CD14-positive monocyte (primary cell): ENCODE results near the gene ARHGEF16. TPM values are rescaled to one million over a fixed set of nuclear protein-coding genes. Genes with fewer than 3 reads are reported as not detected.

Experiments used
- DNase-seq, 3 donors: peaks; one replicate each; pipeline ENCODE4 v3.0.0-alpha.2; 2011 to 2022
- H2AFZ ChIP-seq: 2 replicates; pipeline ENCODE4 v1.6.0; 2012; ENCODE audit warnings: mild to moderate bottlenecking, low read depth, low read length, inconsistent platforms; ENCODE audit not compliant: insufficient read depth, poor library complexity, severe bottlenecking
- H3K27ac ChIP-seq, 2 donors: 1 replicate in 1 of 2; 2 replicates in 1 of 2; pipeline ENCODE4 v1.5.1; 2012 to 2013; ENCODE audit warnings: low read length in 2 of 2, control low read depth in 1 of 2, inconsistent platforms in 1 of 2, low read depth in 1 of 2, mild to moderate bottlenecking in 1 of 2
- H3K27me3 ChIP-seq, 2 donors: one replicate each; pipeline versions ENCODE4 v1.6.0 to v1.6.1; 2011 to 2013; ENCODE audit warnings: low read length in 2 of 2; ENCODE audit not compliant: control insufficient read depth in 2 of 2, insufficient read depth in 2 of 2
- H3K36me3 ChIP-seq, 2 donors: replicated peaks in 1 of 2; 1 replicate in 1 of 2; 2 replicates in 1 of 2; pipeline versions ENCODE4 v1.5.1 to v1.6.1; 2012 to 2013; ENCODE audit warnings: low read length in 2 of 2, control low read depth in 1 of 2, inconsistent platforms in 1 of 2, mild to moderate bottlenecking in 1 of 2; ENCODE audit not compliant: insufficient read depth in 2 of 2, control insufficient read depth in 1 of 2
- H3K4me1 ChIP-seq, 2 donors: 1 replicate in 1 of 2; 2 replicates in 1 of 2; pipeline versions ENCODE4 v1.5.1 to v1.6.1; 2012 to 2013; ENCODE audit warnings: low read length in 2 of 2, control low read depth in 1 of 2, inconsistent platforms in 1 of 2, mild to moderate bottlenecking in 1 of 2, moderate library complexity in 1 of 2; ENCODE audit not compliant: insufficient read depth in 2 of 2, control insufficient read depth in 1 of 2
- H3K4me2 ChIP-seq: replicated peaks from 2 replicates; pipeline ENCODE3; 2012; ENCODE audit warnings: low read length, moderate library complexity, mild to moderate bottlenecking; ENCODE audit not compliant: poor library complexity, severe bottlenecking; ENCODE audit errors: extremely low read depth
- H3K4me3 ChIP-seq, 3 experiments: fragments of 200-600 bp in 1 of 3; sonication (generic) in 1 of 3; replicated peaks in 1 of 3; 1 replicate in 2 of 3; 2 replicates in 1 of 3; pipeline ENCODE4 v1.5.1; 2011 to 2013; ENCODE audit warnings: low read length in 3 of 3, mild to moderate bottlenecking in 3 of 3, control low read depth in 2 of 3, low read depth in 2 of 3, inconsistent platforms in 1 of 3, moderate library complexity in 1 of 3
- H3K79me2 ChIP-seq: 2 replicates; pipeline ENCODE4 v1.6.0; 2012; ENCODE audit warnings: mild to moderate bottlenecking, control low read depth, inconsistent platforms, low read length, moderate library complexity; ENCODE audit not compliant: insufficient read depth
- H3K9ac ChIP-seq: 2 replicates; pipeline ENCODE4 v1.6.0; 2017; ENCODE audit warnings: low read length, mild to moderate bottlenecking; ENCODE audit not compliant: insufficient read depth, poor library complexity, severe bottlenecking
- H3K9me3 ChIP-seq, 2 donors: replicated peaks in 1 of 2; 1 replicate in 1 of 2; 2 replicates in 1 of 2; pipeline versions ENCODE4 v1.5.1 to v1.6.1; 2012 to 2013; ENCODE audit warnings: low read length in 2 of 2, control low read depth in 1 of 2; ENCODE audit not compliant: control insufficient read depth in 1 of 2, insufficient read depth in 1 of 2
- H4K20me1 ChIP-seq: 2 replicates; pipeline ENCODE4 v1.6.0; 2012; ENCODE audit warnings: mild to moderate bottlenecking, low read length, control low read depth, moderate library complexity; ENCODE audit not compliant: insufficient read depth
- H3K27ac Mint-ChIP-seq, 7 donors: one replicate each; pipeline ENCODE4 v1.8.0; 2020; ENCODE audit warnings: mild to moderate bottlenecking in 7 of 7, mixed read lengths in 7 of 7, moderate library complexity in 6 of 7, inconsistent platforms in 2 of 7
- H3K27me3 Mint-ChIP-seq, 3 donors: one replicate each; pipeline ENCODE4 v1.8.0; 2021 to 2022; ENCODE audit warnings: low read depth in 3 of 3, mild to moderate bottlenecking in 3 of 3, mixed read lengths in 3 of 3, moderate library complexity in 3 of 3, inconsistent platforms in 1 of 3
- H3K36me3 Mint-ChIP-seq, 2 donors: one replicate each; pipeline ENCODE4 v1.8.0; 2020; ENCODE audit warnings: mixed read lengths in 2 of 2, inconsistent platforms in 1 of 2, mild to moderate bottlenecking in 1 of 2
- H3K4me1 Mint-ChIP-seq: one replicate; pipeline ENCODE4 v1.8.0; 2020; ENCODE audit warnings: mild to moderate bottlenecking, mixed read lengths
- H3K4me3 Mint-ChIP-seq, 2 donors: one replicate each; pipeline ENCODE4 v1.8.0; 2020; ENCODE audit warnings: mild to moderate bottlenecking in 2 of 2, mixed read lengths in 2 of 2, moderate library complexity in 1 of 2
- H3K9me3 Mint-ChIP-seq, 7 donors: one replicate each; pipeline ENCODE4 v1.8.0; 2020 to 2022; ENCODE audit warnings: mixed read lengths in 7 of 7, mild to moderate bottlenecking in 6 of 7, moderate library complexity in 6 of 7, inconsistent platforms in 2 of 7
- WGBS: methylation state at CpG from one replicate; pipeline ENCODE4 v1.1.5; 2013; ENCODE audit warnings: missing lambda C conversion rate; ENCODE audit not compliant: insufficient coverage; 5-methylcytosine and 5-hydroxymethylcytosine counted together
- intact Hi-C, 2 donors: fragments of 100-400 bp; cut with micrococcal nuclease; formaldehyde crosslinking; loops; one replicate each; pipeline versions ENCODE4 v1.15.0 to v1.15.1; 2023
- polyA plus RNA-seq, 3 donors: library from polyadenylated mRNA; depleted of rRNA in 1 of 3; unstranded in 2 of 3; stranded (reverse) in 1 of 3; fragments of 300-500 nt in 2 of 3; fragments of >200 nt in 1 of 3; fragmentation: Illumina TruSeq in 2 of 3; gene quantifications; 1 replicate in 2 of 3; 2 replicates in 1 of 3; pipeline ENCODE4 v1.2.3, GENCODE V29; 2012 to 2021
- TF ChIP-seq, protein P1 (sequence below): fragments of 200-600 bp; IDR thresholded peaks from one replicate; pipeline ENCODE4 v1.8.0; 2022; ENCODE audit warnings: antibody characterized with exemption, mild to moderate bottlenecking

The ARHGEF16 gene
- polyA plus RNA-seq, 3 donors = not detected

GRCh38 chr1:3481046-3481445 lies 26.6 kb downstream of the ARHGEF16 start:
- H3K4me3 ChIP-seq = no peak overlapping the region
- intact Hi-C loops = no loop called here
- H3K36me3 Mint-ChIP-seq = no peaks in the 10 kb centered on the region
- no peaks in the 10 kb centered on the region for H3K4me1 ChIP-seq
- H3K27me3 Mint-ChIP-seq = peaks cover 2 to 7% (median 3%) of the 10 kb centered on the region in 3 donors
- H3K79me2 ChIP-seq = no peaks in the 10 kb centered on the region
- H3K9me3 ChIP-seq = no peaks in the 10 kb centered on the region
- no peak for DNase-seq
- 59% methylated on average over 15 of the region's 15 CpGs for WGBS
- H3K27ac ChIP-seq = no peak overlapping the region
- no peak overlapping the region for H3K4me2 ChIP-seq
- no peak overlapping the region for H3K27ac Mint-ChIP-seq
- TF ChIP-seq, protein P1, sequence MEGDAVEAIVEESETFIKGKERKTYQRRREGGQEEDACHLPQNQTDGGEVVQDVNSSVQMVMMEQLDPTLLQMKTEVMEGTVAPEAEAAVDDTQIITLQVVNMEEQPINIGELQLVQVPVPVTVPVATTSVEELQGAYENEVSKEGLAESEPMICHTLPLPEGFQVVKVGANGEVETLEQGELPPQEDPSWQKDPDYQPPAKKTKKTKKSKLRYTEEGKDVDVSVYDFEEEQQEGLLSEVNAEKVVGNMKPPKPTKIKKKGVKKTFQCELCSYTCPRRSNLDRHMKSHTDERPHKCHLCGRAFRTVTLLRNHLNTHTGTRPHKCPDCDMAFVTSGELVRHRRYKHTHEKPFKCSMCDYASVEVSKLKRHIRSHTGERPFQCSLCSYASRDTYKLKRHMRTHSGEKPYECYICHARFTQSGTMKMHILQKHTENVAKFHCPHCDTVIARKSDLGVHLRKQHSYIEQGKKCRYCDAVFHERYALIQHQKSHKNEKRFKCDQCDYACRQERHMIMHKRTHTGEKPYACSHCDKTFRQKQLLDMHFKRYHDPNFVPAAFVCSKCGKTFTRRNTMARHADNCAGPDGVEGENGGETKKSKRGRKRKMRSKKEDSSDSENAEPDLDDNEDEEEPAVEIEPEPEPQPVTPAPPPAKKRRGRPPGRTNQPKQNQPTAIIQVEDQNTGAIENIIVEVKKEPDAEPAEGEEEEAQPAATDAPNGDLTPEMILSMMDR = no peak
- H4K20me1 ChIP-seq = no peaks in the 10 kb centered on the region
- no peak overlapping the region for H2AFZ ChIP-seq
- no peak overlapping the region for H3K4me3 Mint-ChIP-seq
- no peaks in the 10 kb centered on the region for H3K4me1 Mint-ChIP-seq
- H3K27me3 ChIP-seq = no peaks in the 10 kb centered on the region
- no peak overlapping the region for H3K9ac ChIP-seq
- H3K36me3 ChIP-seq = no peaks in the 10 kb centered on the region
- H3K9me3 Mint-ChIP-seq = peaks cover 0 to 10% (median 0%) of the 10 kb centered on the region in 7 donors

GRCh38 chr1:3481836-3482375 lies 27.4 kb downstream of the ARHGEF16 start:
- no peak overlapping the region for H3K4me2 ChIP-seq
- no peaks in the 10 kb centered on the region for H3K36me3 ChIP-seq
- no peak overlapping the region for H3K27ac ChIP-seq
- H3K79me2 ChIP-seq = no peaks in the 10 kb centered on the region
- Mint-ChIP-seq H3K4me1 (no peaks in the 10 kb centered on the region), H3K27me3 (peaks cover 2 to 7% (median 3%) of the 10 kb centered on the region in 3 donors), H3K4me3 (no peak overlapping the region), H3K36me3 (no peaks in the 10 kb centered on the region), H3K27ac (no peak overlapping the region), H3K9me3 (peaks cover 0 to 9% (median 0%) of the 10 kb centered on the region in 7 donors)
- H4K20me1 ChIP-seq = no peaks in the 10 kb centered on the region
- TF ChIP-seq, protein P1 = no peak
- no peak overlapping the region for H2AFZ ChIP-seq
- WGBS = 72% methylated on average over 18 of the region's 20 CpGs
- no peaks in the 10 kb centered on the region for H3K27me3 ChIP-seq
- H3K4me1 ChIP-seq = no peaks in the 10 kb centered on the region
- no peak overlapping the region for H3K4me3 ChIP-seq
- intact Hi-C loops = no loop called here
- no peaks in the 10 kb centered on the region for H3K9me3 ChIP-seq
- DNase-seq = no peak
- no peak overlapping the region for H3K9ac ChIP-seq
